ENCODE measurements around the gene PALD1. TPM values are rescaled to one million over a fixed set of nuclear protein-coding genes. Genes with fewer than 3 reads are reported as not detected.

The PALD1 gene
- total and polyA plus RNA-seq, 2 experiments from 2014 or later, result 11.9 to 58.2 TPM

DNA sequence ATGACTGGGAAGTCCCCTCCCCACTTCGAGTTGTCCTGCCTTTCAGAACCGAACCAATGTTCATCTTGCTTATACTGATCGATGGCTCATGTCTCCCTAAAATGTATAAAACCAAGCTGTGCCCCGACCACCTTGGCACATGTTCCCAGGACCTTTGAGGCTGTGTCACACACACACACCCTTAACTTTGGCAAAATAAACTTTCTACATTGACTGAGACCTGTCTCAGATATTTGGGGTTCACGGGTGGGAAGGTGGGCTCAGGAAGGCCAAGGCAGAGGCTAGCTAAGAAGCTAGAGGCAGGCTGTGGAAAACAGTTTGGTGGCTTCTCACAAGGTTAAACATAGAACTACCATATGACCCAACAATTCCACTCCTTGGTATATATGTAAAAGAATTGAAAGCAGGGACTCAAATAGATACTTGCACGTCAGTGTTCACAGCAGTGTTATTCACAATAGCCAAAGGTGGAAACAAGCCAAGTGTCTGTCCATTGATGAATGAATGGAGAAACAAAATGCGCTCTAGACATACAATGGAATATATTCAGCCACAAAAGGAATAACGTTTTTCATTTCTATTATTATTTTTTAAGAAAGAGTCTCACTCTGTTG, 108.6 kb downstream of the PALD1 start (continued):
- TF ChIP-seq, protein P1, sequence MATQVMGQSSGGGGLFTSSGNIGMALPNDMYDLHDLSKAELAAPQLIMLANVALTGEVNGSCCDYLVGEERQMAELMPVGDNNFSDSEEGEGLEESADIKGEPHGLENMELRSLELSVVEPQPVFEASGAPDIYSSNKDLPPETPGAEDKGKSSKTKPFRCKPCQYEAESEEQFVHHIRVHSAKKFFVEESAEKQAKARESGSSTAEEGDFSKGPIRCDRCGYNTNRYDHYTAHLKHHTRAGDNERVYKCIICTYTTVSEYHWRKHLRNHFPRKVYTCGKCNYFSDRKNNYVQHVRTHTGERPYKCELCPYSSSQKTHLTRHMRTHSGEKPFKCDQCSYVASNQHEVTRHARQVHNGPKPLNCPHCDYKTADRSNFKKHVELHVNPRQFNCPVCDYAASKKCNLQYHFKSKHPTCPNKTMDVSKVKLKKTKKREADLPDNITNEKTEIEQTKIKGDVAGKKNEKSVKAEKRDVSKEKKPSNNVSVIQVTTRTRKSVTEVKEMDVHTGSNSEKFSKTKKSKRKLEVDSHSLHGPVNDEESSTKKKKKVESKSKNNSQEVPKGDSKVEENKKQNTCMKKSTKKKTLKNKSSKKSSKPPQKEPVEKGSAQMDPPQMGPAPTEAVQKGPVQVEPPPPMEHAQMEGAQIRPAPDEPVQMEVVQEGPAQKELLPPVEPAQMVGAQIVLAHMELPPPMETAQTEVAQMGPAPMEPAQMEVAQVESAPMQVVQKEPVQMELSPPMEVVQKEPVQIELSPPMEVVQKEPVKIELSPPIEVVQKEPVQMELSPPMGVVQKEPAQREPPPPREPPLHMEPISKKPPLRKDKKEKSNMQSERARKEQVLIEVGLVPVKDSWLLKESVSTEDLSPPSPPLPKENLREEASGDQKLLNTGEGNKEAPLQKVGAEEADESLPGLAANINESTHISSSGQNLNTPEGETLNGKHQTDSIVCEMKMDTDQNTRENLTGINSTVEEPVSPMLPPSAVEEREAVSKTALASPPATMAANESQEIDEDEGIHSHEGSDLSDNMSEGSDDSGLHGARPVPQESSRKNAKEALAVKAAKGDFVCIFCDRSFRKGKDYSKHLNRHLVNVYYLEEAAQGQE (IDR thresholded peaks at IDR 0.05; ENCODE audit: unreplicated experiment), result no peak
- TF ChIP-seq CTCF (conservative IDR thresholded peaks at IDR 0.05; ENCODE audit: low read depth in 2 of 2) (no peak), NANOG (IDR thresholded peaks at IDR 0.05; ENCODE audit: borderline replicate concordance) (no peak), ZNF331 (CRISPR knock-in tag; IDR thresholded peaks at IDR 0.05; ENCODE audit: low read depth) (no peak), POLR2AphosphoS5 (IDR thresholded peaks at IDR 0.05; ENCODE audit: low read depth) (no peak), ZNF114 (CRISPR knock-in tag; IDR thresholded peaks at IDR 0.05) (no peak), STAT1 (IDR thresholded peaks at IDR 0.05; ENCODE audit: unreplicated experiment) (no peak), EZH2 (IDR thresholded peaks at IDR 0.05; ENCODE audit: low read depth, unreplicated experiment) (no peak)

GRCh38 chr10:70588255-70588654, 109.7 kb downstream of the PALD1 start:
- H3K27me3 Mint-ChIP-seq (ENCODE audit: insufficient read depth, low read depth, poor library complexity), result peaks cover 7% of the 10 kb centered on the region
- no peak overlapping the region for H3K4me3 Mint-ChIP-seq
- no peak overlapping the region for H3K4me3 ChIP-seq
- peaks cover 20% of the 10 kb centered on the region for H3K4me1 Mint-ChIP-seq
- H3K9me2 ChIP-seq (ENCODE audit: insufficient read depth), result peaks cover 9% of the 10 kb centered on the region; the same call in 1 of the 2 replicates
- H2AFZ ChIP-seq, result no peak overlapping the region
- no peaks in the 10 kb centered on the region for H3K36me3 Mint-ChIP-seq (ENCODE audit: low read depth)
- H3F3A ChIP-seq (replicated peaks; ENCODE audit: low read depth), result peaks cover 3% of the 10 kb centered on the region; the same call in 1 of the 2 replicates
- H3K4me2 ChIP-seq, result no peak overlapping the region
- ATAC-seq, result no peak
- H4K20me1 ChIP-seq (replicated peaks; ENCODE audit: insufficient read depth), result no peaks in the 10 kb centered on the region
- H3K4me1 ChIP-seq (ENCODE audit: insufficient read depth), result peaks cover 14% of the 10 kb centered on the region; the same call in 1 of the 2 replicates
- H3K9me3 Mint-ChIP-seq, result no peaks in the 10 kb centered on the region
- no peaks in the 10 kb centered on the region for H3K36me3 ChIP-seq (ENCODE audit: insufficient read depth)
- no peaks in the 10 kb centered on the region for H3K27me3 ChIP-seq (ENCODE audit: insufficient read depth)
- no peak for TF ChIP-seq EZH2phosphoT487 (IDR thresholded peaks at IDR 0.05; ENCODE audit: unreplicated experiment)
- TF ChIP-seq ETS1 (IDR thresholded peaks at IDR 0.05), result no peak
- TF ChIP-seq JUNB (IDR thresholded peaks at IDR 0.05; ENCODE audit: unreplicated experiment), result no peak
- no peak for TF ChIP-seq ZNF331 (CRISPR knock-in tag; IDR thresholded peaks at IDR 0.05; ENCODE audit: low read depth)
- TF ChIP-seq CREB1 (CRISPR knock-in tag; IDR thresholded peaks at IDR 0.05; ENCODE audit: low read depth), result no peak
- TF ChIP-seq ZNF462 (CRISPR knock-in tag; IDR thresholded peaks at IDR 0.05), result no peak
- no peak for TF ChIP-seq EZH2 (IDR thresholded peaks at IDR 0.05; ENCODE audit: low read depth, unreplicated experiment)
- H3K27ac ChIP-seq (ENCODE audit: low read depth), result no peak overlapping the region
- H3K79me2 ChIP-seq (replicated peaks; ENCODE audit: insufficient read depth), result no peaks in the 10 kb centered on the region
- no peak overlapping the region for H3K27ac Mint-ChIP-seq
- no peak for DNase-seq (ENCODE audit: low spot score)
